Effector memory CD8-positive, alpha-beta T cell (primary cell): ENCODE results near the gene AMPD1.

Source experiments
- ATAC-seq: fragments of 150-1000 bp; cut with Tn5 transposase; replicated peaks from 2 replicates; pipeline ENCODE4 v1.10.0; 2021; ENCODE audit warnings: mild to moderate bottlenecking, moderate library complexity
- DNase-seq, 3 experiments: peaks; one replicate each; pipeline ENCODE4 v3.0.0; 2021
- H3K27ac Mint-ChIP-seq, 2 donors: one replicate each; pipeline ENCODE4 v1.8.0; 2022; ENCODE audit warnings: mild to moderate bottlenecking in 2 of 2, mixed read lengths in 2 of 2, moderate library complexity in 2 of 2
- H3K27me3 Mint-ChIP-seq, 2 donors: one replicate each; pipeline ENCODE4 v1.8.0; 2022; ENCODE audit warnings: mixed read lengths in 2 of 2
- H3K36me3 Mint-ChIP-seq: one replicate; pipeline ENCODE4 v1.8.0; 2022; ENCODE audit warnings: mild to moderate bottlenecking, moderate library complexity, mixed read lengths; ENCODE audit not compliant: insufficient read depth
- H3K4me1 Mint-ChIP-seq, 2 donors: one replicate each; pipeline ENCODE4 v1.8.0; 2022; ENCODE audit warnings: low read depth in 2 of 2, mixed read lengths in 2 of 2
- H3K4me3 Mint-ChIP-seq, 2 donors: one replicate each; pipeline ENCODE4 v1.8.0; 2022; ENCODE audit warnings: mild to moderate bottlenecking in 2 of 2, mixed read lengths in 2 of 2, moderate library complexity in 2 of 2
- H3K9me3 Mint-ChIP-seq, 2 donors: one replicate each; pipeline ENCODE4 v1.8.0; 2022; ENCODE audit warnings: mixed read lengths in 2 of 2

AMPD1 gene

GRCh38 chr1:114660238-114660637 lies 35.1 kb downstream of the AMPD1 start:
- ATAC-seq = no peak
- DNase-seq = no peak

DNA sequence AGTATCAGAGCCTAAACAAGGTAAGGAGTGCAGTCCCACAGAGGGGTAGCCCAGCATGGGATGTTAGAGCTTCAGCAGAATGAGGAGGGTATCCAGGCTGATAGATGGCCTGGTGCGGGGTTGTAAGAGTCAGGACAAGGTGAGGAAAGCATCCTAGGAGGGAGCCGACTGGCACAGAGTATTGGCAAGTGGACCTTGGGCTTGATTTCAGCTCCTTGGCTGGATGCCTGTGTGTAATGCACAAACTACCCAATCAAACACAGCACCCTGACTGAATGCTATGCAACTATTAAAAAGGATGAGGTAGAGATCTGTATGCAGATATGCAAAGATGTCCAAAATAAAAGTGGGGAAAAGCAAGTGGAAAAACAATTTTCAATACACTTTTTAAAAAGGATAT lies 43.5 kb downstream of the AMPD1 start:
- no peaks in the 10 kb centered on the region for H3K36me3 Mint-ChIP-seq
- no peaks in the 10 kb centered on the region for H3K9me3 Mint-ChIP-seq
- H3K27me3 Mint-ChIP-seq = peaks cover 0 to 12% of the 10 kb centered on the region in 2 donors
- H3K4me1 Mint-ChIP-seq = no peaks in the 10 kb centered on the region
- ATAC-seq (no peak), DNase-seq (no peak)
- H3K27ac Mint-ChIP-seq = no peak overlapping the region
- no peak overlapping the region for H3K4me3 Mint-ChIP-seq

More at GRCh38 chr1:114660238-114660637, 35.1 kb downstream of the AMPD1 start:
- Mint-ChIP-seq H3K9me3 (no peaks in the 10 kb centered on the region), H3K4me3 (no peak overlapping the region), H3K27me3 (peaks cover 10 to 12% of the 10 kb centered on the region in 2 donors), H3K36me3 (no peaks in the 10 kb centered on the region), H3K27ac (no peak overlapping the region), H3K4me1 (no peaks in the 10 kb centered on the region)

GRCh38 chr1:114648503-114648902 lies 46.8 kb downstream of the AMPD1 start:
- Mint-ChIP-seq H3K9me3 (no peaks in the 10 kb centered on the region), H3K27me3 (peaks cover 0 to 12% of the 10 kb centered on the region in 2 donors), H3K4me3 (no peak overlapping the region), H3K4me1 (no peaks in the 10 kb centered on the region), H3K27ac (no peak overlapping the region), H3K36me3 (no peaks in the 10 kb centered on the region)
- ATAC-seq = no peak
- no peak for DNase-seq

DNA sequence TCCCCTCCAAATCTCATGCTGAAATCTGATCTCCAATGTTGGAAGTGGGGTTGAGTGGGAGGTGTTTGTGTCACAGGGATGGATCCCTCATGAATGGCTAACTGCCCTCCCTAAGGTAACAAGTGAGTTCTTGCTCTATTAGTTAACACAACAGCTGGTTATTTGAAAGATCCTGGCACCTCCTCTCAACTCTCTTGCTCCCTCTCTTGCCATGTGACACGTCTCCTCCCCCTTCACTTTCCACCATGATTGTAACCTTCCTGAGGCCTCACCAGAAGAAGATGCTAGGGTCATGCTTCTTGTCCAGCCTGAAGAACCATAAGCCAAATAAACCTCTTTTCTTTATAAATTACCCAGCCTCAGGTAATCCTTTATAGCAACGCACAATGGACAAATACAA lies 54.0 kb downstream of the AMPD1 start:
- H3K4me3 Mint-ChIP-seq = no peak overlapping the region
- H3K27me3 Mint-ChIP-seq = no peaks in the 10 kb centered on the region
- DNase-seq (no peak), ATAC-seq (no peak)
- H3K27ac Mint-ChIP-seq = no peak overlapping the region
- H3K36me3 Mint-ChIP-seq = no peaks in the 10 kb centered on the region
- no peaks in the 10 kb centered on the region for H3K4me1 Mint-ChIP-seq
- H3K9me3 Mint-ChIP-seq = no peaks in the 10 kb centered on the region

DNA sequence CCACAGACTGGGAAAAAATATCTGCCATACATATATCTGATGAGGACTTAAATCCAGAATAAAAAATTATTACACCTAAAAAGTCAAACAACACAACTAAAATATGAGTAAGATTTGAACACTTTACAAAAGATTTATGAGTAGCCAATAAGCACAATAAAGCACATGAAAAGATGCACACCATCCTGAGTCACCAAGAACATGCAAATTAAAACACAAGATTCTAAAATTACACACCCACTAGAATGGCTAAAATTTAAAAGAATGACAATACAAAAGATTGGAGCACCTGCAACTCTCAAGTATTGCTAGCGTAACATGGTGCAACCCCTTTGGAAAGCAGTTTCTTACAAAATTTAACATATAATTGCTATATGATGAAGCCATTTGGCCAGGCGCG lies 56.4 kb downstream of the AMPD1 start:
- H3K4me1 Mint-ChIP-seq = no peaks in the 10 kb centered on the region
- H3K27ac Mint-ChIP-seq = no peak overlapping the region
- no peaks in the 10 kb centered on the region for H3K36me3 Mint-ChIP-seq
- DNase-seq = no peak
- H3K27me3 Mint-ChIP-seq = no peaks in the 10 kb centered on the region
- H3K9me3 Mint-ChIP-seq = no peaks in the 10 kb centered on the region
- H3K4me3 Mint-ChIP-seq = no peak overlapping the region
- no peak for ATAC-seq

- ATAC-seq (no peak), DNase-seq (no peak)
- no peaks in the 10 kb centered on the region for H3K9me3 Mint-ChIP-seq
- H3K27ac Mint-ChIP-seq = no peak overlapping the region
- H3K36me3 Mint-ChIP-seq = no peaks in the 10 kb centered on the region
- H3K4me3 Mint-ChIP-seq = no peak overlapping the region
- no peaks in the 10 kb centered on the region for H3K4me1 Mint-ChIP-seq
- peaks cover 14 to 34% of the 10 kb centered on the region in 2 donors for H3K27me3 Mint-ChIP-seq
Measured at GRCh38 chr1:114632427-114632826, 62.9 kb downstream of the AMPD1 start.

DNA sequence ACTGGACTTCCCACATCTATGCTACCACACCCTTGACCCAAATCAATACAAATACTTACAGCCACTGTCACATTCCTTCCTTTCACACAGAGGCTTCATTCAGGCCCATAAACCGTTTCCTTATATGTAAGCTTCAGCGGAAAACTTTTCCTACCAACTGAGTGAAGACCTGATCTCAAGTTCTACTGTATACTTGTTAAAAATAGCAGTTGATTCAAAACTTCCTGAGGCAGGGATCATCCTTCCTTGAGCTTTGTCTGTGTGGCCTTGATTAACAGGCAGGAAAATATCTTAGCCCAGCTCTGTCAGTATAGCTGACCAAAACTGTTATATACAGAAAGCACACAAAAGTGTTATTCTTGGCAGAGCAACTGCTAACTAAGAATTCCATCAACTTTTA lies 68.2 kb downstream of the AMPD1 start:
- Mint-ChIP-seq H3K27me3 (peaks cover 11 to 33% of the 10 kb centered on the region in 2 donors), H3K27ac (no peak overlapping the region), H3K4me3 (no peak overlapping the region), H3K9me3 (no peaks in the 10 kb centered on the region), H3K36me3 (no peaks in the 10 kb centered on the region), H3K4me1 (no peaks in the 10 kb centered on the region)
- ATAC-seq = no peak
- no peak for DNase-seq

- H3K27ac Mint-ChIP-seq = no peak overlapping the region
- H3K4me1 Mint-ChIP-seq = no peaks in the 10 kb centered on the region
- no peak for ATAC-seq
- H3K36me3 Mint-ChIP-seq = no peaks in the 10 kb centered on the region
- H3K4me3 Mint-ChIP-seq = no peak overlapping the region
- no peaks in the 10 kb centered on the region for H3K9me3 Mint-ChIP-seq
- peaks cover under 1 to 14% of the 10 kb centered on the region in 2 donors for H3K27me3 Mint-ChIP-seq
- DNase-seq = no peak
Measured at GRCh38 chr1:114623364-114623763, 72.0 kb downstream of the AMPD1 start.
